ENCODE data around the gene ZSCAN29.

DNA sequence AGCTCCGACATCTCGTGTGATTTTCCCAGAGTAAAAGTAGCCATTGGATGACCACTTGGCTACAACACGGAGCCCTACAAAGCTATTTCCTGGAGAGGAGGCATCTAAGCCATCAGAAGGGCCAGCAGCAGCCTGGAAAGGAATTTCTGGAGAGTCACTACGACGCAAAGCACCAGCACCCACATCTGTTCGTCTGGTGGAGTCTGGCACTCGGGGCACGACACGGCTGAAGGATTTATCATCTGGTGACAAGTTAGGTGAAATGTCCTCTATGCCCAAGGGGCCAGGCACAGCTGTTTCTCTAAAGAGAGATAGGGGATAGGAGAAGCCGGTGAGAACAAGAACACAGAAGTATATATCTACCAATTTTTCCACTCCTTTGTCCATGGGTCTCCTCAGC is 49.6 kb upstream of the ZSCAN29 start:
- no peak for TF ChIP-seq CBX5 (CRISPR knock-in tag; IDR thresholded peaks at IDR 0.05; ENCODE audit: borderline replicate concordance)
- TF ChIP-seq, protein P1, sequence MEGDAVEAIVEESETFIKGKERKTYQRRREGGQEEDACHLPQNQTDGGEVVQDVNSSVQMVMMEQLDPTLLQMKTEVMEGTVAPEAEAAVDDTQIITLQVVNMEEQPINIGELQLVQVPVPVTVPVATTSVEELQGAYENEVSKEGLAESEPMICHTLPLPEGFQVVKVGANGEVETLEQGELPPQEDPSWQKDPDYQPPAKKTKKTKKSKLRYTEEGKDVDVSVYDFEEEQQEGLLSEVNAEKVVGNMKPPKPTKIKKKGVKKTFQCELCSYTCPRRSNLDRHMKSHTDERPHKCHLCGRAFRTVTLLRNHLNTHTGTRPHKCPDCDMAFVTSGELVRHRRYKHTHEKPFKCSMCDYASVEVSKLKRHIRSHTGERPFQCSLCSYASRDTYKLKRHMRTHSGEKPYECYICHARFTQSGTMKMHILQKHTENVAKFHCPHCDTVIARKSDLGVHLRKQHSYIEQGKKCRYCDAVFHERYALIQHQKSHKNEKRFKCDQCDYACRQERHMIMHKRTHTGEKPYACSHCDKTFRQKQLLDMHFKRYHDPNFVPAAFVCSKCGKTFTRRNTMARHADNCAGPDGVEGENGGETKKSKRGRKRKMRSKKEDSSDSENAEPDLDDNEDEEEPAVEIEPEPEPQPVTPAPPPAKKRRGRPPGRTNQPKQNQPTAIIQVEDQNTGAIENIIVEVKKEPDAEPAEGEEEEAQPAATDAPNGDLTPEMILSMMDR (CRISPR knock-in tag; IDR thresholded peaks at IDR 0.05): no peak
- TF ChIP-seq ZNF780A (CRISPR knock-in tag; IDR thresholded peaks at IDR 0.05): no peak
- TF ChIP-seq PHF20 (CRISPR knock-in tag; IDR thresholded peaks at IDR 0.05): no peak
- TF ChIP-seq, protein P2, sequence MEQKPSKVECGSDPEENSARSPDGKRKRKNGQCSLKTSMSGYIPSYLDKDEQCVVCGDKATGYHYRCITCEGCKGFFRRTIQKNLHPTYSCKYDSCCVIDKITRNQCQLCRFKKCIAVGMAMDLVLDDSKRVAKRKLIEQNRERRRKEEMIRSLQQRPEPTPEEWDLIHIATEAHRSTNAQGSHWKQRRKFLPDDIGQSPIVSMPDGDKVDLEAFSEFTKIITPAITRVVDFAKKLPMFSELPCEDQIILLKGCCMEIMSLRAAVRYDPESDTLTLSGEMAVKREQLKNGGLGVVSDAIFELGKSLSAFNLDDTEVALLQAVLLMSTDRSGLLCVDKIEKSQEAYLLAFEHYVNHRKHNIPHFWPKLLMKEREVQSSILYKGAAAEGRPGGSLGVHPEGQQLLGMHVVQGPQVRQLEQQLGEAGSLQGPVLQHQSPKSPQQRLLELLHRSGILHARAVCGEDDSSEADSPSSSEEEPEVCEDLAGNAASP (CRISPR knock-in tag; IDR thresholded peaks at IDR 0.05; ENCODE audit: borderline replicate concordance): no peak
- no peak for TF ChIP-seq ZNF549 (CRISPR knock-in tag; IDR thresholded peaks at IDR 0.05)
- no peak for TF ChIP-seq SMC3 (IDR thresholded peaks at IDR 0.05; ENCODE audit: low read length)
- no peak for TF ChIP-seq ZNF230 (CRISPR knock-in tag; IDR thresholded peaks at IDR 0.05)
- TF ChIP-seq HDAC6 (IDR thresholded peaks at IDR 0.05; ENCODE audit: low read depth, low read length): no peak
- TF ChIP-seq EZH2 (conservative IDR thresholded peaks at IDR 0.05; ENCODE audit: low read depth, low read length): no peak
- no peak for TF ChIP-seq KAT7 (CRISPR knock-in tag; IDR thresholded peaks at IDR 0.05; ENCODE audit: borderline replicate concordance)
- TF ChIP-seq, protein P3, sequence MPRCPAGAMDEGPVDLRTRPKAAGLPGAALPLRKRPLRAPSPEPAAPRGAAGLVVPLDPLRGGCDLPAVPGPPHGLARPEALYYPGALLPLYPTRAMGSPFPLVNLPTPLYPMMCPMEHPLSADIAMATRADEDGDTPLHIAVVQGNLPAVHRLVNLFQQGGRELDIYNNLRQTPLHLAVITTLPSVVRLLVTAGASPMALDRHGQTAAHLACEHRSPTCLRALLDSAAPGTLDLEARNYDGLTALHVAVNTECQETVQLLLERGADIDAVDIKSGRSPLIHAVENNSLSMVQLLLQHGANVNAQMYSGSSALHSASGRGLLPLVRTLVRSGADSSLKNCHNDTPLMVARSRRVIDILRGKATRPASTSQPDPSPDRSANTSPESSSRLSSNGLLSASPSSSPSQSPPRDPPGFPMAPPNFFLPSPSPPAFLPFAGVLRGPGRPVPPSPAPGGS (CRISPR knock-in tag; IDR thresholded peaks at IDR 0.05): no peak
- no peak for TF ChIP-seq EHMT2 (IDR thresholded peaks at IDR 0.05; ENCODE audit: borderline replicate concordance, low read depth, low read length)
- TF ChIP-seq, protein P4, sequence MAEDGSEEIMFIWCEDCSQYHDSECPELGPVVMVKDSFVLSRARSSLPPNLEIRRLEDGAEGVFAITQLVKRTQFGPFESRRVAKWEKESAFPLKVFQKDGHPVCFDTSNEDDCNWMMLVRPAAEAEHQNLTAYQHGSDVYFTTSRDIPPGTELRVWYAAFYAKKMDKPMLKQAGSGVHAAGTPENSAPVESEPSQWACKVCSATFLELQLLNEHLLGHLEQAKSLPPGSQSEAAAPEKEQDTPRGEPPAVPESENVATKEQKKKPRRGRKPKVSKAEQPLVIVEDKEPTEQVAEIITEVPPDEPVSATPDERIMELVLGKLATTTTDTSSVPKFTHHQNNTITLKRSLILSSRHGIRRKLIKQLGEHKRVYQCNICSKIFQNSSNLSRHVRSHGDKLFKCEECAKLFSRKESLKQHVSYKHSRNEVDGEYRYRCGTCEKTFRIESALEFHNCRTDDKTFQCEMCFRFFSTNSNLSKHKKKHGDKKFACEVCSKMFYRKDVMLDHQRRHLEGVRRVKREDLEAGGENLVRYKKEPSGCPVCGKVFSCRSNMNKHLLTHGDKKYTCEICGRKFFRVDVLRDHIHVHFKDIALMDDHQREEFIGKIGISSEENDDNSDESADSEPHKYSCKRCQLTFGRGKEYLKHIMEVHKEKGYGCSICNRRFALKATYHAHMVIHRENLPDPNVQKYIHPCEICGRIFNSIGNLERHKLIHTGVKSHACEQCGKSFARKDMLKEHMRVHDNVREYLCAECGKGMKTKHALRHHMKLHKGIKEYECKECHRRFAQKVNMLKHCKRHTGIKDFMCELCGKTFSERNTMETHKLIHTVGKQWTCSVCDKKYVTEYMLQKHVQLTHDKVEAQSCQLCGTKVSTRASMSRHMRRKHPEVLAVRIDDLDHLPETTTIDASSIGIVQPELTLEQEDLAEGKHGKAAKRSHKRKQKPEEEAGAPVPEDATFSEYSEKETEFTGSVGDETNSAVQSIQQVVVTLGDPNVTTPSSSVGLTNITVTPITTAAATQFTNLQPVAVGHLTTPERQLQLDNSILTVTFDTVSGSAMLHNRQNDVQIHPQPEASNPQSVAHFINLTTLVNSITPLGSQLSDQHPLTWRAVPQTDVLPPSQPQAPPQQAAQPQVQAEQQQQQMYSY (CRISPR knock-in tag; IDR thresholded peaks at IDR 0.05): no peak

Data from HepG2 (cell line).